Sigmoid colon (tissue), 4 donors: ENCODE measurements around the gene RPS2.

Experiments used
- EP300 ChIP-seq, 4 donors: sonication (generic); formaldehyde crosslinking; IDR thresholded peaks; one replicate each; pipeline ENCODE4 v1.6.1; 2017; ENCODE audit warnings: antibody characterized with exemption in 4 of 4
- POLR2A ChIP-seq, 2 donors: fragments of 450-650 bp; IDR thresholded peaks; one replicate each; pipeline ENCODE4 v1.6.1; 2016; ENCODE audit warnings: antibody characterized with exemption in 2 of 2, mild to moderate bottlenecking in 2 of 2, moderate library complexity in 2 of 2
- POLR2AphosphoS5 ChIP-seq, 4 donors: sonication (generic); formaldehyde crosslinking; IDR thresholded peaks; one replicate each; pipeline ENCODE4 v1.6.1; 2017; ENCODE audit warnings: antibody characterized with exemption in 4 of 4
- TF ChIP-seq, protein P1 (sequence below), 4 experiments: fragments of 450-650 bp in 3 of 4; fragments of 200-600 bp in 1 of 4; IDR thresholded peaks; one replicate each; pipeline ENCODE4 v1.5.1; 2016 to 2019; ENCODE audit warnings: antibody characterized with exemption in 4 of 4, mild to moderate bottlenecking in 3 of 4, moderate library complexity in 2 of 4

DNA sequence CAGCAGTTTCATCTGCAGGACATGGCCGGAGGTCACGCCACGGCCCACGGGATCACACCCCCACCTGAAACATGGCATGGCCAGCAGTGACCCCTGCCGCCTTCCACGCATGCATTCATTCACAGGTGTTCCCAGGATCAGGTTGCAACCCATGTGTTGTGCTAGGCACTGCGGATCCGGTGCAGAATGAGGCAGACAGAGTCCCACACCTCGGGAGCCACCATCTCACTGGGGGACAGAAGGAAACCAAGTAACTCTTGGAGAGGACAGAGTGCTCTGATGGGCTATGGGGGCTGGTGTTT is 17.3 kb downstream of the RPS2 start:
- TF ChIP-seq, protein P1, sequence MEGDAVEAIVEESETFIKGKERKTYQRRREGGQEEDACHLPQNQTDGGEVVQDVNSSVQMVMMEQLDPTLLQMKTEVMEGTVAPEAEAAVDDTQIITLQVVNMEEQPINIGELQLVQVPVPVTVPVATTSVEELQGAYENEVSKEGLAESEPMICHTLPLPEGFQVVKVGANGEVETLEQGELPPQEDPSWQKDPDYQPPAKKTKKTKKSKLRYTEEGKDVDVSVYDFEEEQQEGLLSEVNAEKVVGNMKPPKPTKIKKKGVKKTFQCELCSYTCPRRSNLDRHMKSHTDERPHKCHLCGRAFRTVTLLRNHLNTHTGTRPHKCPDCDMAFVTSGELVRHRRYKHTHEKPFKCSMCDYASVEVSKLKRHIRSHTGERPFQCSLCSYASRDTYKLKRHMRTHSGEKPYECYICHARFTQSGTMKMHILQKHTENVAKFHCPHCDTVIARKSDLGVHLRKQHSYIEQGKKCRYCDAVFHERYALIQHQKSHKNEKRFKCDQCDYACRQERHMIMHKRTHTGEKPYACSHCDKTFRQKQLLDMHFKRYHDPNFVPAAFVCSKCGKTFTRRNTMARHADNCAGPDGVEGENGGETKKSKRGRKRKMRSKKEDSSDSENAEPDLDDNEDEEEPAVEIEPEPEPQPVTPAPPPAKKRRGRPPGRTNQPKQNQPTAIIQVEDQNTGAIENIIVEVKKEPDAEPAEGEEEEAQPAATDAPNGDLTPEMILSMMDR (IDR thresholded peaks at IDR 0.05) = no peak
- TF ChIP-seq EP300 (IDR thresholded peaks at IDR 0.05) (no peak), POLR2A (IDR thresholded peaks at IDR 0.05) (no peak), POLR2AphosphoS5 (IDR thresholded peaks at IDR 0.05) (no peak)
